T-helper 2 cell (primary cell): ENCODE measurements around the gene TMC2.

Experiments used
- DNase-seq, 5 experiments: peaks; one replicate each; pipeline versions ENCODE4 v3.0.0 to v3.0.0-alpha.2; 2012 to 2022

TMC2 gene

DNA sequence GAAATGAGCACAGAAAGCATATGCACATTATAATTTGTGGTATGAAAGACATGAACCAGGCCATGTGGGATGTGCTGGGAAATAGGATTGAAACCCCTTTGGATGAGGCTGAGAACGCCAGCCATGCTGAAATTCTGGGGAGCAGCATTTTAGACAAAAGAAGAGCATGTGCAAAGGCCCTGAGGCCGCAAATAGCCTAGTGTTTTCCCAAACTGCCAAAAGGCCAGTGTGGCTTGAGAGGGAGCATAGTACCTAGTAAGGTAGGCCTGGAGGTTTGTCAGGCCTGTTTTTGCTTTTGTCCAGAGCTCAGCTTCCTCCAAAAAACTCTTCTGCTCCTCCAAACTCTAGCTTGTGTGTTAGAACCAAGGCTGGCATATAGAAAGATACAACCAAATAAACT lies 58.7 kb downstream of the TMC2 start:
- no peak for DNase-seq

DNA sequence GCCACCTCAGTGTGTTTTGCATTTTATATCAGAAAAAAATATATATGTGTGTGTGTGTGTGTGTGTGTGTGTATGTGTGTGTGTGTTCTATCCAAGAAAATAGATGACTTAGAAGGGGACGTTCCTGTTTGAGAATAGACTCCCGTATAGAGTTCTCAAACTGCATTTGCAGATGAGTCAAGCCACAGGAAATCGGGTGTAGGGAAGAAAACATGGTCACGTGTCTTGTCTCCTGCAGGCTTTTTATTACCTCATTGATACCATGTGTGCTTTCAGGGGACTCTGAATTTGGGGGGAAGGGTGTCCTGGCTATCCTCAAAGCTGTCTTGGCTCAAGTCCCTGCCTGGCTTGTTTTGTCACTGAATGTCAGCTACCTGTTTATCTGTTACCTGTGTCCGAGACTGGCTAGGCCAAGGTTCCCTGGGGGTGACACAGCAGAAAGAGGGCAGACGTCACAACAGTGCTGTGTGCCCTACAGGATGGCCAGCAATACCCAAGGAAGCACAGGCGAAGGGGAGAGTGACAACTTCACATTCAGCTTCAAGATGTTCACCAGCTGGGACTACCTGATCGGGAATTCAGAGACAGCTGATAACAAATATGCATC lies 60.4 kb downstream of the TMC2 start:
- DNase-seq: no peak

DNA sequence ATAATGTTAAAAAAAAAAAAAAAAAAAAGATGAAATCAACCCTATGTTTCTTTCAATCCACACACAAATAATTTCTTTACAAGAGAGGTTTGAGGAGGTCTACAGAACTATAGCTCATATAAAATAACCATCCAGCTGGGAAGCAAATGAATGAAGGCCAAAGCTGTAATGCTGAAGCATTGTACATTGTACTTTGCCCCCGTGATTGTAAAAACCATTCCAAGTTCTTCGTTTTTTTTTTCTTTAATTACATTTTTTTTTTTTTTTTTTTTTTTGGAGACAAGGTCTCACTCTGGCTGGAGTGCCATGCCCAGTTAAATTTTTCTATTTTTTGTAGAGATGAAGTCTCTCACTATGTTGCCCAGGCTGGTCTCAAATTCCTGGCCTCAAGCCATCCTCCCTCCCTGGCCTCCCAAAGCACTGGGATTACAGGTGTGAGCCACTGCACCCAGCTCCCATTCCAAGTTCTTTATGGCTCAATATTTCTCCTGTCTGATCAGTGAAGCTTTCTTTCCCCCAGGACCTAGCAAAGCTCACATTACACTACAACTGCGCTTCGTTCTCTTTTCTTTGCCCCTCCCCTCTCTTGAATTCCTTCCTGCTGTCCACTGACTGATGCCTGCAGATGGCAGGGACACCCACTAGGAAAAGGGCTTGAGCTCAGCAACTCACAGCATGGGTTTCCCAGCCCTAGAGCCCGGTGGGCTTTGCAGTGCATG lies 63.1 kb downstream of the TMC2 start:
- no peak for DNase-seq

DNA sequence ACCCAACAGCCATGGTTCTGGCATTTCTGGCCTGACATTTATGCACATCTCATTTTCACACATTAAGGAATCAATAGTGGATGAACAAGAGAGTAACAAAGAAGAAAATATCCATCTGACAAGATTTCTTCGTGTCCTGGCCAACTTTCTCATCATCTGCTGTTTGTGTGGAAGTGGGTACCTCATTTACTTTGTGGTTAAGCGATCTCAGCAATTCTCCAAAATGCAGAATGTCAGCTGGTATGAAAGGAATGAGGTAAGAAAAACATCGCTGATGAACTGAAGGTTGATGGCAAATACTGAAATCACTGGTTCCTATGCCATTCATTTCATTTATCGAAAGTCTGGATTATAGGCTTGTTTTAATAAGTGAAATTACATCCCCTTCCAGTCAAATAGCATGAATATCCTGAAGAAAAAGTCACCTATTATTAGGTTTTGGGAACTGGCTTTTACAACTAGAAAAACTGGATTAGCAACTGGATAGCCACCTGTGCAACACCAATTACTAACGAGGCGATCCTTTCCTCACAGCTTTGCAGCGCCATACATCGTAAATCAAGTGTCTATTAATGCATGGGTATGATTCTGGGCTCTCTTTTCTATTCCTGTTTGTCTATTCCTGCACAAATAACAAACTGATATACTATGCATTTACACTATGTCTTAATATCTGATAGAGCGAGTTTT lies 65.8 kb downstream of the TMC2 start:
- no peak for DNase-seq

GRCh38 chr20:2602746-2603145 lies 66.4 kb downstream of the TMC2 start:
- DNase-seq: no peak

- DNase-seq: no peak
Measured at GRCh38 chr20:2603816-2604505, 67.6 kb downstream of the TMC2 start.

DNA sequence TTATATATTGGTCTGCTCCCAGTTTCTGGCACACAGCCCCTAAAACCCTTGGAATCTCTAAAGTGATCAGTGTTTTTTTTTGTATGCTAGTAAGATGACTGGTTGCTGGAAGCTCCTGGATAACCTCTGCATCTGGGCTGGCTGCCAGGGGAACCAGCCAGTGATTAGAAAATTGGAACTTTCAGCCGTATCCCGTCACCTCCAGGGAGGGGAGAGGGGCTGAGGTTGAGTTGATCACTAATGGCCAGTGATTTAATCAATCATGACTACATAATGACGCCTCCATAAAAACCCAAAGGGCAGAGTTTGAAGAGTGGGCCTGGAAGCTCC lies 68.1 kb downstream of the TMC2 start:
- DNase-seq: no peak

DNA sequence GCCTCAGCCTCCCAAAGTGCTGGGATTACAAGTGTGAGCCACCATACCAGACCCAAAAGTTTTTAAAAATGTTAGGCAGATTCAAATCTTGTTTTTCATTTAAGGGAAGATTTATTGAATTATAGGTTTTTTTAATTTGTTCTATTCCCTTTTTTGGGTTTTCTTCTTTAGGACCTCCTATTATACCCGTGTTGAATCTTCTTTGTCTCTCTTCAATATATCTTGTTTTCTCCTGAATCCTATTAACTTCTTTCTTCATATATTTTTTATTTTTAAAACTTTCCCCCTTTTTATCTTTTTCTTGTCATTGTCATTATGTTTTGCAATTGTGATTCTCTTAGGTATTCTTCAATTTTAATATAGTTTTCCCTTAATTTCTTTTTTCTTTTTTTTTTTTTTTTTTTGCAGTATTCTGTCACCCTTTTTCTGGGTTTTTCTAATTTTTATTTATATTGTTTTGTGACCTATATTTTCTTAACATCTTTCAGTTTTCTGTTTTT lies 70.2 kb downstream of the TMC2 start:
- DNase-seq: no peak

- DNase-seq: no peak
Measured at GRCh38 chr20:2610326-2610725, 74.0 kb downstream of the TMC2 start.

DNA sequence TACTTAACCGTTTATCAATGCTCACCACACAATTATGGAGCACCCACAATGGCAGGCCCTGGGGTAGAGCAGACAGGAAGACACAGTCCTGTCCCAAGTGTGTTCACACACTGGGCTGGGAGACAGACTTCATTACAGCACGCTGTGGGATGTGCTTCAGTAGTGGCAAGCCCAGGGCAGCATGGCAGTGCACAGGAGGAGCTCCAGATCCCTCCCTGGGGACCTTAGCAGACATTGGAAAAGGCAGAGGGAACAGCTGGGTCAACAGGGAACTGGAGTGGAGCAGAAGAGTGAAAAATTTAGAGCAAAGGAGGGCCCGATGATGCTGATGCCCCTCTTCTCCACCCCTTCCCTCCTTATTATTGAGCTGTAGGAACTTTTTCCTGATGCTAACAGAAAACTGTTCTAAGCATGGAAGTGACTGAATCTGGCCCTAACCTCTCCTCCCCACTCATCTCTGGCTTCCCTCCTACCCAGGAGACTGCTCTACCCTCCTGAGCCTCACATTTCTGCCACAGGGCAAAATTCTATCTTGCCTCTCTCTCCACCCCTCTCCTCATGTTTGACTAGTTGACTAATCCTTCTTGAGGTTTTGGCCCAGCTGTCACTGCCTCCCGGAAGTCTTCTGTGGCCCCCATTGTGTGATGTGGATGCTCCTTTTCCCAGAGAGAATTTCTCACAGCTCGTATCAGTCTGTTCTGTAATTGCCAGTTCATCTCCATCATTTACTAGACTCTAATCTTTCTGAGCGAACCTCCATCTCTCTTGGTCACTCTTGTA lies 74.8 kb downstream of the TMC2 start:
- DNase-seq: no peak

DNA sequence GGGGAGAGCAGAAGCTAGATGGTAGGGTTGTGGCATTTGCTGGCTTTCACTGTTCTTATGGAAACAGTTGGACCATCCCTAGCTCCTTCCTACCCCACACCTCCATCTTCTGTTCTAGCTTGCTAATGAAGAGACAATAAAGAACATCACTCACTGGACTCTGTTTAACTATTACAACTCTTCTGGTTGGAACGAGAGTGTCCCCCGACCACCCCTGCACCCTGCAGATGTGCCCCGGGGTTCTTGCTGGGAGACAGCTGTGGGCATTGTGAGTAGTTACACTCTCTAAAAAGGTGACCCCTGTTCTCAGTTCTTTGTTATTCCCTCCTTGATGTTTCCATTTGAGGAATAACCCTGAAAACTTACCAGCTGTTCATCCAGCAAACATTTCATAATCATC lies 75.7 kb downstream of the TMC2 start:
- no peak for DNase-seq

DNA sequence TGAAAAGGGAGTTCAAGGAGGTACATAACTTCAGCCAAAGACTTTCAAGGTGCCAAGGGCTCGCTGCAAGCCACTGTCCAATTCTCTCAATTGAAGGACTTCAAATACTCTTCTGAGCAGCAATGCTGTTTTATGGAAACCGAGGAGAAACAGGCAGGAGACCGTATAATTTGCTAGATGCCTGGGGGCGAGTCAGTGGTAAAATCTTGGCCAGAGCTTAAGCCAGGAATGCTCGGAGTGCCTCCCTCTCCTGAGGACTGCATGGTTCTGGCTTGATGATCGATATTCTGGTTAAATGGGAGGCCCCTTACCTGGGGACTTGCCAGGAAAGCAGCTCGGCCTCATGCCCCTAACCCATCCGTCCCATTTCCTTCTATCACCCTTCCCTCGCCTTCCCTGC lies 80.3 kb downstream of the TMC2 start:
- DNase-seq: no peak

GRCh38 chr20:2617099-2617714 lies 80.8 kb downstream of the TMC2 start:
- DNase-seq: no peak

DNA sequence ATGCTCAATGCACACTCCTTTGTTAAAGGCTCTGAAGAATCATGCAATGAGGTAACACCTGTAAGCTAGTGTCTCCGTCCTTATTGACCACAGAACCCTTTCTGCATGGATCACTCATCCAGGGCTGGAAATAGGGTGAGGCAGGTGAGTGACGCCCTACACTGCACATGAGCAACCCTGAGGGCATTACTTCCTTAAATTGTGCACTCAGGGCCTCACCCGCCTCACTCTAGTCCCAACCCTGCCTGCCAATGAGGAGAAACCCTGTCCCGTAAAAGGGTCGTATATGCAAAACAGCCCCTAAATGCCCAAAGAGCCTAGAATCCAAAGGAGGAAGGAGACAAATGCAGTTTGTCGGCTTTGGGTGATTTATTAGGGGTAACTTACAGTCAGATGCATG lies 82.4 kb downstream of the TMC2 start:
- no peak for DNase-seq

- no peak for DNase-seq
Measured at GRCh38 chr20:2619337-2619736, 83.0 kb downstream of the TMC2 start.

DNA sequence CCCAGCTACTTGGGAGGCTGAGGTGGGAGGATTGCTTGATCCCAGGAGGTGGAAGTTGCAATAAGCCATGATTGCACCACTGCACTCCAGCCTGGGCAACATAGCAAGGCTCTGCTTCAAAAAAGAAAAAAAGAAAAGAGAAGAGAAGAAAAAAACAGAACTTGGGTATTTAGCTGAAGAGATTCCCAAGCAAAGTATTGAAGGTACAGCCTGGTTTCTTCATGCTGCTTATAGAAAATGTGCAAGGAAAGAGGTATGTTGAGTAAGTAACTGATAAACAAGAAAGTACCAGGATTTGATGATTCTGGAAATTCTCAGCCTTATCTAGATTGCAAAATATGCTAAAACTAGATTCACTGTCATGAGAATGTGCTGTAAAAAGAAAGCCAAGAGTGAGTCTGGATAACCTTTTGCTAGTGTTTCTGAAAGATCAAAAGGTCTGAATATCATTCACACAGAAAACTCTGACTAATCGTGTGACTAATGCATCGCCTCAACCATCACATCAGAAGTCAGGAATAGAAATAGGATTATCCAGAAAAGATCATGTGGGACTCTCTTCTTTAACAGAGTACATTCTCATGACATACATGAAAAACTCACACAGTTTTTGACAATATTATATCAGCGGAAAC lies 83.7 kb downstream of the TMC2 start:
- no peak for DNase-seq

DNA sequence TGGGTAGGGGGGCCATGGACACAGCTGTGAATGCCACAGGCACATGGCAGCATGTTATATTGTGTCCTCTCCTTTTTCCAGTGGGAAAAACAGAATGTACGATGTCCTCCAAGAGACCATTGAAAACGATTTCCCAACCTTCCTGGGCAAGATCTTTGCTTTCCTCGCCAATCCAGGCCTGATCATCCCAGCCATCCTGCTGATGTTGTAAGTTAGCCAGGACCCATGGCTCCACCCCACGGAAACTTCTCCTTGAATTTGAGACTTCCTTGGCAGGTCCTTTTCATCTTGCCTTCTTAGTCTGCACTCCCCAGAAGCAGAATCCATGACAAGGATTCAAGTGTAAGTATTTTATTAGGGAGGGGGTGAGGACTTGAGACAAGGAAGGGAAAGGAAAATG lies 87.8 kb downstream of the TMC2 start:
- DNase-seq: no peak

DNA sequence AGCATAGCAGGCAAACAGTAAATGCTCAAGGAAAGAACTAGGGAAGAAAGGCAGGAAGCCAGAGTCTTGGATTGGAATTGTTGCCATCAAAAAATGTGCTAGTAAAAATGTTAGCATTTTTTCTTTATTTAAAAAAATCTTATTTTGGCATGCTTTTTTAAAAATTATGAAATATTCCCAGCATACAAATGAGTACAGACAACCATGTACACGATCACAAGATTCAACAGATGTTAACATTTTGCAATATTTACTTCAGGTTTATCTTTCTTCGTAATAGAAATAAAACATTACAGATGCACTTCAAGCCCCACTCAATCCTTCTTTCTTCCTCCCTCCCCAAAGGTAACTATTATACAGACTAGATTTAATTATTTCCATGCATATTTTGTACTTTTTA lies 88.7 kb downstream of the TMC2 start:
- no peak for DNase-seq

DNA sequence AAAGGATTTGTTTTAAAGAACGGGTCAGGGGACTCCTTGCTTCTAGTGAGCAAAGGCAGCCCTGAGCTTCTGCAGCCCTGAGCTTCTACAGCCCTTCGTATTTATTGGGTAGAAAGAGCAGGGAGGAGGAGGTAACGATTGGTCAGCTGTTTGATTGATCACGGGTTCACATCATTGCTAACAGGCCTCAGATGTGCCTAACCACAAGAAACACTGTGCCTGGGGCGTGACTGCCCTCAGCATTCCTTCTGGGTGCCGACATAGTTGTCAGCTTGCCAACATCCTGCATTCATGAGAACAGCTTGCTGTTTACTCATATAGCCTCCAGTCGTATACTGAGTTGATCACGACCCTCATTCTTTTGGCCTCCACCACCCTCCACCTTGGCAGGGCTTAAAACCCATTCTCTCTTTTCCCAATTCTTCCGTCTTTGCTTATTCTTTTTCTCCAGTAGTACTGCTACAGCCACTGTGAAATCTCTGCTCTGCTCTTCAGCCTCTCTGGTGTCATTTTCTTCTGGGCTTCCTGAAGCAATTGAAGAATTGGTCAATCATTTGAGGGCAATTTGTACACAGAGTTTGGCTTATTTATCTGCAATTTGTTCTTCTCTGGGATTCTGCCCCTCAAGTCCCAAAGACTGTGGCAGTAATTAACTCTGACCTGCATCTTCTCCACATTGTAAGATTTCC lies 90.6 kb downstream of the TMC2 start:
- DNase-seq: no peak

GRCh38 chr20:2631228-2631627 lies 94.9 kb downstream of the TMC2 start:
- no peak for DNase-seq

- DNase-seq: no peak
Measured at GRCh38 chr20:2633381-2633780, 97.0 kb downstream of the TMC2 start.
